T-helper 2 cell treated with Interferon-gamma antibody and Interleukin-4, amounts not matched to agents 100 ng/mL and 5 ng/mL, for 36 hours (primary cell): Measurements from ENCODE around the gene PLTP. TPM values are rescaled to one million over a fixed set of nuclear protein-coding genes. Genes with fewer than 3 reads are reported as not detected.
"Not testable (repeated sequence)": the region's sequence is repeated elsewhere in the genome, so short reads cannot be mapped to it uniquely, and the experiment has no call there.

Experiments used
- intact Hi-C: fragments of 100-400 bp; cut with micrococcal nuclease; formaldehyde crosslinking; loops from one replicate; pipeline ENCODE4 v1.15.1; 2023
- total RNA-seq: library from RNA; stranded (reverse); gene quantifications from 2 replicates; pipeline ENCODE4 v1.2.3, GENCODE V29; 2022

The PLTP gene
- total RNA-seq = 1.5 and 1.8 TPM in 2 replicates

DNA sequence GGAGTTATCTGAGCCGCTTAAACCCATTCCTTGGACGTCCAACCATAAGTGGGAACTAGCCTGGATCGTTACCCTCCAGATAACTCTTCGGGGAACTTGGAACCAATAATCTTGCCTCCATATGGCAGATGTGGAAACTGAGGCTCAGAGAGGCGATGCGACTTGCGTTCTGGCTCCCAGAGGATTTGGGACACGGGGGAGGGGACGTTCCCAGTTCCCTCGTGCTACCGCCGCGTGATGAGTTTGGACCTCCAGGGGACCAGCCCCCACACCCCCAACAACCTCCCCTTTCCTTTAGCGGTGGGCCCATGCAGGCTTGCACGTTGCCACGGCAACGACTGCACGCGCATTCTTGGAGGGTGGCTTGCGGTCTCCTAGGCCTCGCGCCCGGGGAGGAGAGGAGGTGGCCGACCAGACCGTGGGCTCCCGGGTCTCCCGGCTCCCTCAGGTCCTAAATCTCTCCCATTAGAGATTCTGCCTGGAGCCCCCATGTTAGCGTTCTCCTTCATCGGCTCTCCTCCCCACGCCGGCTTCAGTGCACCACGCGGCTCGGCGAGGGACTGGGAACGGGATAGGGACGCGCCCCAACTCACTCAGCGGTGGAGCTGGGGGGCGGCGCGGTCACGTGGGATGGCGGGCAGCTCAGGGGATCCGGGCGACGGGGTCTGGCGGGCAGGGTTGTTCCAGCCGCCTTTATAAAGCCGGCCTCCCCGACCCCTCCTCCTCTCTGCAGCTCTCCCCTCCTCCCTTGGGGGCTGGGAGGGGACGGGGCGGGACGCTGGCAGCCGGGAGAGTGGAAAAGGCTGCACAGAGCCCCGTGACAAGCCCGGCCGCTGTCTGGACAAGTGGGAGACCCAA, at the start of gene PLTP:
Gene PLTP (minus strand): TSS at position 670 of the 858 bp plus-strand sequence. CDS start 703 bp downstream, outside the sequence.
- intact Hi-C loops = loop anchor here (1.0 kb wide), 2 partner anchors 21 to 24 kb away; no protein-coding TSS in a partner anchor

DNA sequence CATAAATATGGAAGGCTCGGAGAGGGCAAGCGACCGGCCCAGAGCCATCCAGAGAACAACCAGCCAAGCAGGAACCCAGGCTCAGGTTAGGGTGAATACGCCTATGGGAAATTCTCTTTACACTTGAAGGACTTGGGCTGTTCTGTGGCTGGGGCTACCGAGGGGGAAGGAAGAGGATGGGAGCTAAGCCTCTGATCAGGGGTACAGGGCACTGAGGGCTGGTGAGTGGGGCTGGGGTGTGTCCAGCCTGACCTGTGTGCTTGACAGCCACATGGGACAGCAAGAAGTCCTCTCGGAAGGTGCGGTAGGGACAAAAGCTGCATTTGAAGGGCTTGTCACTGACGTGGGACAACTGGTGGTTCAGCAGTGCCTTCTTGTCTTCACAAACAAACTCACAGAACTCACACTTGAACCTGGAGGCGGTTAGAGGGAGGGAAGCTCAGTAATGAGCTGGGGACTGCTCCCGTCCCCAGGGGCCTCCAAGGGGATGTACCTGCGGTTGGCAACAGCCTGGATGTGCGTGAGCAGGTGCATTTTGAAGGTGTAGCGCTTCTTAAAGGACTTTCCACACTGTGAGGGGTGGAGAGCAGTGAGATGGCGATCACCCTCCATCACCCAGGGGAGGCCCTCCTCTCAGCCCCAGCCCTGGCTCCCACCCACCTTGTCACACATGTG, 48.1 kb upstream of the PLTP start:
- intact Hi-C loops = no loop called here

- intact Hi-C loops = no loop called here
Measured at GRCh38 chr20:45959126-45959525, 47.2 kb upstream of the PLTP start.

- intact Hi-C loops = no loop called here
Measured at GRCh38 chr20:45958593-45958992, 46.6 kb upstream of the PLTP start.

GRCh38 chr20:45957021-45957941, 45.3 kb upstream of the PLTP start:
- intact Hi-C loops = no loop called here

DNA sequence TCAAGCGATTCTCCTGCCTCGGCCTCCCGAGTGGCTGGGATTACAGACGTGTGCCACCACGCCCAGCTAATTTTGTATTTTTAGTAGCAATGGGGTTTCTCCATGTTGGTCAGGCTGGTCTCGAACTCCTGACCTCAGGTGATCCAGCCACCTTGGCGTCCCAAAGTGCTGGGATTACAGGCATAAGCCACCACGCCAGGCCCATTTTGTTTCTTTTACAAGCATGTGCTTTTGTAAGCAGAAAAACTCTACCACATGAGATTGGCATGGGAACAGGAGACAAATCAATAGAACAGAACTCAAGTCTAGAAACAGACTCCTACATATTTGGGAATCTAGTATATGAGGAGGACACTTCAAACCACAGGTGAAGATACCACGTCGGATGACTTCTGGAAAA, 44.4 kb upstream of the PLTP start:
- intact Hi-C loops = not testable (repeated sequence)

GRCh38 chr20:45953672-45954071, 41.7 kb upstream of the PLTP start:
- intact Hi-C loops = no loop called here

GRCh38 chr20:45952861-45953260, 40.9 kb upstream of the PLTP start:
- intact Hi-C loops = no loop called here

GRCh38 chr20:45951925-45952834, 40.2 kb upstream of the PLTP start:
- intact Hi-C loops = no loop called here

- intact Hi-C loops = no loop called here
Measured at GRCh38 chr20:45950330-45950646, 38.3 kb upstream of the PLTP start.

GRCh38 chr20:45949542-45950329, 37.8 kb upstream of the PLTP start:
- intact Hi-C loops = no loop called here

GRCh38 chr20:45948742-45949541, 37.0 kb upstream of the PLTP start:
- intact Hi-C loops = no loop called here

- intact Hi-C loops = no loop called here
Measured at GRCh38 chr20:45948261-45948733, 36.3 kb upstream of the PLTP start.

- intact Hi-C loops = no loop called here
Measured at GRCh38 chr20:45947110-45947866, 35.3 kb upstream of the PLTP start.

- intact Hi-C loops = no loop called here
Measured at GRCh38 chr20:45946149-45946970, 34.4 kb upstream of the PLTP start.

DNA sequence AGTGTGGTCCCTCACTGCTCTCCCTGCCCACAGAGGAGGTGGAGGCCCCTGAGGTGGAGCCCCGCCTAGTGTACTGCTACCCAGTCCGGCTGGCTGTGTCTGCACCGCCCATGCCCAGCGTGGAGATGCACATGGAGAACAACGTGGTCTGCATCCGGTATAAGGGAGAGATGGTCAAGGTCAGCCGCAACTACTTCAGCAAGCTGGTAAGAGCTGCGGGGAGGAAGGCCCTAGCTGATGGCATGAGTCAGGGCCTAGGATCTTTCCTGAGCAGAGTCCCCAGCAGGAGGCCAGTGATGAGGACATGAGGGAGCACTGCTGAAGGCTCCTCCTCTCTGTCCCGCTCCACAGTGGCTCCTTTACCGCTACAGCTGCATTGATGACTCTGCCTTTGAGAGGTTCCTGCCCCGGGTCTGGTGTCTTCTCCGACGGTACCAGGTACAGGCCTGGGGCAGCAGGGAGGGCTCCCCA, 33.8 kb upstream of the PLTP start:
- intact Hi-C loops = no loop called here
